HTR-8/SVneo (cell line): ENCODE data around the gene PIP4P1.

Source experiments
- DNase-seq: peaks from one replicate; pipeline ENCODE4 v3.0.0; 2011; ENCODE audit warnings: low spot score, mixed read lengths; ENCODE audit not compliant: insufficient read length
- FAIRE-seq: peaks from 2 replicates; lab custom pipeline; 2011; peaks lifted over from hg19 to GRCh38; lab: Jason Lieb, UNC

PIP4P1 gene

DNA sequence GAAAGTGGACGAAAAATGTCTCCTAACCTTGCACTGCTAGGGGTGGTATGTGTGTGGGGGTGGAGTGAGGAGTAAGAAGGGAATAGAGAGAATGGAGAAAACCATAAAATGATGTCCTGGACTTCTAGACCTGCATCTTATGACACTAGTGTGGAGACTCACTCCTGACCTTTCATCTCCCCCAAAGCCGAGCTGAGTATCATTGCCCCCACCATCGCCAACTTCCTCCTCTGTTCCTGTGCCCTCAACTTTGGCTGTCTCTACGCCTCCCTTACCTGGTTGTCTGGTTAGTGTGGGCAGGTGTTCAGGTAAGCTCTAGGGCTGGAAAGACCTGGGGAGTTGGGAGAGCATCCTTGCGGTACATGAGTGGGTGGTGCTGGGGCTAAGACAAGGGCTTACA, 20.8 kb downstream of the PIP4P1 start:
- no peak for DNase-seq
- FAIRE-seq = no peak

DNA sequence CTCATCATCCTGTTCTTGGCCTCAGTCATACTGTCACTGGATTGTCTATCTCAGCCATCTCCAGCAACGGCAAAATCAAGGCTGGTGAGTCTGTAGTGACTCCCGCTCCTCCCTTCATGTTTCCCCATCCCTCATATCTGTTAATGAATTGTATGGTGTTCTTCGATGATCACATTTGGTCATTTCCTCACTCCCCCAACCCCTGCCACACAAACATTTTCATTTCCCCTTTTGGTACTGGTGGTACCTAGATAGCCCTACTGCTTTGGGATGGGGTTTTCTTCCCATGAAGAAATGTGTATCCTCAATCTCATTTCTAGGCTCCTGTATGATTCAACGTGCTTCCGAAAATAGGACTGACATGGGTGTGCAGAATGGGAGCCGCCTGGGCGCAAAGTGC, 22.6 kb downstream of the PIP4P1 start:
- DNase-seq (no peak), FAIRE-seq (no peak)

DNA sequence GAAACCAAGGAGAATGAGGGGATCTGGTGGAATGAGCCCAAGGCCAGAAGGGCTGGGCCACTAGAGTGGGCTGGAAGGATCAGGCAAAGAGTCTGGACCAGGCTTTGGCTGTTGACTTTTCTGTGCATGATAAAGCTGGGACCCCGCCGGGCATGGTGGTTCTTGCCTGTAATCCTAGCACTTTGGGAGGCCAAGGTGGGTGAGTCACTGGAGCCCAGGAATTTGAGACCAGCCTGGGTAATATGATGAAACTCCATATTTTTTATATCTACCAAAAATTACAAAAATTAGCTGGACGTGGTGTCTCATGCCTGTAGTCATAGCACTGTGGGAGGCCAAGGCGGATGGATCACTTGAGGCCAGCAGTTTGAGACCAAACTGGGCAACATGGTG, 24.9 kb downstream of the PIP4P1 start:
- DNase-seq = no peak
- FAIRE-seq = no peak

DNA sequence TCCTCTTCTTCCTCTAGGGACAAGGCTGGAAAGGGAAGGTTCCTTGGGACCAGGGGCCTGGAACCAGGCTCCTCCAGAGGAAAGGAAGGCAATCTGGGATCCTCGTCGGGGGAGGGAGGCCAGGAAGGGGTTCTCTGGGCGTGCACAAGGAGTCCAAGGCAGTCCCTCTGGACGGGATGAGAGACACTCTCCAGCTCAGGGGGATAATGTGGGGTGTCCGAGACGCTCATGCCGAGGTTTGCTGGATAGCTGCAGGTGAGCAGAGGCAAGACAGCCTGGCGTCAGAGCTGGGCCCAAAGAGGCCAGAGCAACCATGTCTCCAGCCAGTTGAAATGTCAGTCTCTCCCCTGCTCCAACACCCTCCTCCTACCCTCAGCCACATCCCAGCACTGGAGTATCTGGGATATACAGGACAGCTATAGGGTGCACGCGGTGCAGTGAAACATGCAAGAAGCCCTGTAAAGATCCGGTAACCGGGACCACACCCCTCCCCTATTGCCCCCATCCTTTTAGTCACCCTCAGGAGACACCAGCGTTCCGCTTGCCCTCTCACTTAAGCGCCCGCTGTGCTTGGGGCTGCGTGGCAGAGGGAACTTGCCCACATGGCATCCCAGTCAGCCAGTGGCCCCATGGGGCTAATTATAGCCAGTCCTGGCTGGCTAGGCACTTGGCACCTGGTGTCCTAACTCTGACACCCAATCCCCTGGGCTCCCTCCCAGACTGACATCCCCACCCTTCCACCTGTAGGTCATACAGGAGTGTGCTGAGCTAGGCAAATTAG, 25.5 kb downstream of the PIP4P1 start, which contains the start of gene KLHL33:
Gene KLHL33, minus strand, starts transcription at position 585 of the 781 bp plus-strand sequence. Its CDS starts 355 bp downstream, at position 230.
- no peak for FAIRE-seq

DNA sequence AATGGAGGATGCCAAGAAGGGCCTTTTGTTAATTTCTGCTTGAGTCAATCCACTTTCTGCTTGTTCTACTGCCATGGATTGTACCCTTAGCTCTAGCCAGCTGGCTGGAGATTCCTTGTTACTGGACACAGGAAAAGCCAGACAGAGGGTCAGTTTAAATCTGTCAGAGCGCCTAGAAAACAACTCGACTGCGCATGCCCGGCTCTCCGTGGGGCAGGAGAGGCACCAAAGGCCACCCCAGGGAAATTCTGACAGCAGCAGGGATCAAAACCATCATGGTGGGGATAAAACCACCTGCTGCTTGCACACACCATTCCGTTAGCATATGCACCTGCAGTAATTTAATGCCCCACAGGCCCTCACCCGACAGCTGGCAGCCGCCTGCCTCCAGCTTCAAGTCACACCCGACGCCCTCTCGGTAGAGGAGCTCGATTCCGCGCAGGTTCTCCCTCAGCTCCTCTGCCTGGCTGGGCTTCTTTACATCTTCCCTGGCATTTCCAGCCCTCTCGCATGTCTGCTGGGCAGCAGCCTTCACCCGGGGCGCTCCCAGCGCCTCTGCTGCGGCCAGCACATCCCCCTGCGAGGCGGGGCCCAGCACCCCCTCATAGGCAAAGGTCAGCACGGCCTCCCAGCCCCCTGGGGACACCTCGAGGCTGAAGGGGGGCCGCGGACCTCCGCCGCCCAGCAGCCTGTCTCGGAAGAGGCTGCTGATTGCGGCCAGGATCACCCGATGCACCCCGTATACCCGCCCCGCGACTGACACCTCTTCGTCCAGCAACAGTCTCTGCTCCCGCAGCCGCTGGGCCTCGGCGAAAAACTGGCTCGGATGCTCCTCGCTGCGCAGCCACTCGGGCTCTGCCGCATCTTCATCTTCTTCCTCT, 26.3 kb downstream of the PIP4P1 start:
- no peak for DNase-seq
- no peak for FAIRE-seq

More for the DNA sequence above, 25.5 kb downstream of the PIP4P1 start, which contains the start of gene KLHL33:
- DNase-seq = no peak

DNA sequence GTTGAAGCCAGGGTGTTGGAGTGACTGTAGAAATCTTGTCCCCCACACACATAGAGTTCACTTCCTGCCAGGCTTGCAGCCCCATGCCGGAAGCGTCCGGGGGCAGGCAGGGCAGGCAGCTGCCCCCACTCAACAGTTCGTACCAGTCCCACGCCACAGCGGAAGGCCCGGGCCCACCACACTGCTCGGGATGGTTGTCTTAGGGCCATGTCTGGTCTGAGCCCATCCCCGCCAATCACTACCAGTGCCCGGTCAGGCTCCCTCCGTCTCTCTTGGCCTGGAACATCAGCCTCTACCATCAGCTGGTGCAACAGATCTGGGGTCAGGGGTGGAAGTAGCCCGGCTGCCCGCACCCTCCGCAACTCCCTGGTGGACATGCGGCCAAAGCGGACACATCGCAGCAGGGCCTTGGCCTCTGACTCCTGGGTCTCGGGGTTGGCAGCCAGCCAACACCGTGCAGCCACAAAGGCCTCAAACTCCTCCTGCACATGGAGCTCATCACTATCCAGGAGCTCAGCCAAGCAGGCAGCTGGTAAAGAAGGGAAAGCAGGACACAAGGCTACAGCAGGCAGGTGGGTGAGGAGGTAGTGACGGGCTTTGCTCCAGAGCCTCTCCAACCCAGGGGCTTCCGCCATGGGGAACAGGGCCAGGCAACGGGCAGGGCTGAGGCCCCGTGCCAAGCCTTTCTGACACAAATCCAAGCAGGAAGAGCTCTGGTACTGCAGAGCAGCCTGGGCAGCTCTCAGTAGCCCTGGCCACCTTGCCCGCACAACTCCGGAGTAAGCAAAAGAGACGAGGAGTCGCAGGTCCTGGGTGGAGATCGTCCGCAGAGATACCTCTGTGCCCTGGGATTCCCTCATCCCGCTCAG, 31.2 kb downstream of the PIP4P1 start:
- no peak for FAIRE-seq

DNA sequence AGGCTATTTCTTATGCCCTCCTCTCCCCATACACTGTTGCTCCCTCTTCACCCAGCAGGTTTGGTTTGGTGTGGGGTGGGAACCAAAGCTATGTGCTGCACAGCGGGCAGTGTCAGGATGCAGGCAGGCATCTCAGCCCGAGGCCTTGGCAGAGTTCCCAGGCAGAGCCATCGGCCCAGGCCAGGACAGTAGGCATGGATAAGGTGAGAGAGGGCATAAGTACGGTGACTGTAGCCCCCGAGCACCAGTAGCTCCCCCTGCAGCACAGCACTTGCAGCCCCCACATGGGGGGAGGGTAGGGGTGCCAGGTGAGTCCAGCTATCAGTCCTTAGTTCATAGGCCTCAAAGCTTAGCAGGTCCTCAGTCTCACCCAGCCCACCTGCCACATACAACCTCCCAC, 32.4 kb downstream of the PIP4P1 start:
- DNase-seq = no peak
- no peak for FAIRE-seq

More for the DNA sequence above, 31.2 kb downstream of the PIP4P1 start:
- DNase-seq = no peak

DNA sequence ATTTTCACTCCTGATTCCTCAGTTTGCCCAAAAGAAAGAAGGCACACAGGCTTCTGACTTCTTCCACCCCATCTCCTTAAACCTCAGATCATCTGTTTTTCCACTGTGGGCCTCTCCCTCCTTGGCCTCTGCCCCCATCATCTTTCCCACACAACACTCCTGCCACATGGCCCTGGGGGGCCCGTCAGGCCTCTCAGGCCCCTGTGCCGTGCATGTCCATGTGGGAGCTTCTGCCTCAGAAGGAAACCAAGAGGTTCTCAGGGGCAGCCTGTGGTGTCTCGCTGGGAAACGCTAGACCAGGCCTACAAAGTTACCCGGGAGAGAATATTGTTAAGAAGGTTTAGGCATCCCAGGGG, 33.2 kb downstream of the PIP4P1 start:
- DNase-seq (no peak), FAIRE-seq (no peak)

DNA sequence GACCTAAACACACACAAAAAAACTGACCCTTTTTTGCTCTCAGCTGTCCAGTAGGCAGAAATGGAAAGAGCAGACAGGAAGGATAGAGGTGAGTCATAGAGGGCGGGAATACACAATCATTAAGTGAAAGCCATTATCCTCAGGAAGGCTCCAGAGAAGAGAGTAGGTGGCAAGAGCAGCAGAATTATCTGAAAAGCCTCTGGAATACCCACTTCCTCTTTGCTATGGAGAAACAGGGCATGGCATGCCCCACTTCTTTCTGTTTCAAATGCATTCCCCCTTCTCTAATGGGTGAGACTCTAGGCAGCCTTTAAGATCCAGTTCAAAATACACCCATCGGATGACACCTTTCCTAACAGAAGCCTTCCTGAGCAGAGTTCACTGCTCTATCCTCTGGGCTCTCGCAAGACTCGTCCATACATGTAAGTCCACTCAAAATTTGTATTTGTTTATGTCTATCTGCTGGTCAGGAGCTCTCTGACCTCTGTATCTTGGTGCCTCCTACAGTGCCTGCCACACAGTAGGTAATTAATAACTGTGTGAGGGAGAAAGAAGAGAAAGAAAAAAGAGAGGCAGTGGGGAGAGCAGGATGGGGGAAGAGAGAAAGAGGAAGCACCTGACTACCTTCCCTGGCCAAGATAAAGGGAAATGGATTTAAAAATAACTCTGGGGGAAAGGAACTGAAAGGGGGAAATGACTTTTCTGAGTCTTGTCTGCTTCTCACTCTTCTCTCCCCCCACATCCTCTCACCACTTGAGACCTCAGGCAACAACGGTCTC, 33.8 kb downstream of the PIP4P1 start:
- DNase-seq (peak; percentile 57), FAIRE-seq (no peak)

DNA sequence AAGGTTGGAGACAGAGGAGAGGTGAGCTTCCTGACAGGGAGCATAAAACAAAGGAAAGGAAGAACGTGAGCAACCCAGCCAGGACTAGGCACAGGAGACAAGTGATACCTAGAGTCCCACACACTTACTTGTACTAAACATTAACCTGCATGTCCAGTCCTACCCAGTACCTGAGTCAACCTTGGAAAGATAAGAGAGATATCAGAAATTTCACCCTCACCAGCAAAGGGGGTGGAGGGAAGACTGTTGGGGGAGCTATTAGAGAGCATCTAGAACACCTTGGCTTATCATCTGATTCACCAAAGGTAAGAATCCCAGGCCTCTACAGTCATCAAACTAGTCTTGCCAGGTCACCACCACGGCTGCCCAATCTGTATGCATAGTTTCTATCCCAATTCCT, 36.4 kb downstream of the PIP4P1 start:
- no peak for DNase-seq
- no peak for FAIRE-seq

DNA sequence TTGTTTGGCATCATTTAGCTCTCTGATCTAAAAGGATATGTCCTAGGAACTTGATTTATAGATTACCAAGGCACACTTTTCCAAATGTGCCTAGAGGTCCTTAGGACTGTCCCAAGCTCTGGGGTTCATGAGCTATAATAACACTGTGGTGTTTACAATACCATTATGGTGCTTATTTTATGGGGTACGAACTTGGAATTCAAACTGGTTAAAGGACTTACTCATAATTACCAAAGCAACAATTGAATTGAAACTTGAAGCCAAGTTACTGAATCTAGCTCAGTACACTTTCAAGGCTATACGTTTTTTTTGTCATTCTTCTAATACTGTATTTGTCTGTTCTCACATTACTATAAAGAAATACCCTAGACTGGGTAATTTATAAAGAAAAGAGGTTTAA, 38.3 kb downstream of the PIP4P1 start:
- FAIRE-seq (no peak), DNase-seq (no peak)

DNA sequence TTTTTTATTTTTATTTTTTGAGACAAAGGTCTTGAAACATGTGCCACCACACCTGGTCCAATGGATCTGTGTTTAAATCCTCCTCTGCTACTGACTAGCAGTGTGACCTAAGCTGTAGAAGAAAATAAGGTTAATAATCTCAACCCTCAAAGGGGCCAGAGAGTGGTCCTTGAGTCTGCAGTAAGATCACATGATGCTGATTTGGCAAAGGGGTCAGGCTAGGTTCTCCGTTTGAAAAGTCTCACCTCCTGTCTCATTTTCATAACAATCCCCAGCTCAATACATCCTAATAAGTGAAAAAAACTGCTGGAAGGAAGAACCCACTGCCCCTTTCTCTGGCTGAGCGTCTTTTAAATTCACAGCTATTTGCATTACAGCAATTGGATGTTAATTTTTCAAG, 40.0 kb downstream of the PIP4P1 start:
- no peak for FAIRE-seq
- no peak for DNase-seq

DNA sequence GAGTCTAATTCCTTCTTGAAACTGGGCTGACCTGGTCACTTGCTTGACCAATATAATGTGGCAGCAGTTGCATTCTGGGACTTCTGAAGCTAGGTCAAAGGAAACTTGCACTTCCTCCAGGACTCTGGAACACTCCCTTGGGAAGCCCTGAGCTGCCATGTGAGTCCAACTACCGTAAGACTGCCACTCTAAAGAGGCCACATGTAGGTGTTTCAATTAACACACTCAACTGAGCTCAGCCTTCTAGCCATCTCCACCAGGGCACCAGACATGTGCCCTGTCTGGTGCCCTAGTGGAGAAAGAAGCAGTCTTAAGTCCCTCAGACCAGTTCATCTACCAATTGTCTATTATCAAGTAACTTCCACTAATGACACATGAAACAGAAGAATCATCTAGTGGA, 41.8 kb downstream of the PIP4P1 start:
- FAIRE-seq = no peak
- no peak for DNase-seq

DNA sequence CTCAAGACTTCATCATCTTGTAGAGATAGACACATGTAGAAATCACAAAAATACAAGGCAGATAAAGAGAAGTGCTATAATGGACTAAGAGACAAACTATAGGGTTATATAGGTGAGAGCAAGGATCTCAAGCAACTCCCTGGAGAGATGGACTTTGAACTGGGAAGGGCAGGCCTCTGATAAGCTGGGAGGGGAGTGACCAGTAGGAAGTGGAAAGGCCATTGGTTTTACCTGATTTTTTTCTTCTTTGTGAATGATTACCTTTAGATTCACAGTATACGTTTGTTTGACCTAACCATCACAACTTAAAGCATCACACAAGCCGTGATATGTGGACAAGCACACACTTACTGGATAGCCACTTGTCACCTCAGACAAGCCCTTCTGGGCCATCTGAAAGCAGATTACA, 42.7 kb downstream of the PIP4P1 start:
- FAIRE-seq (no peak), DNase-seq (no peak)

DNA sequence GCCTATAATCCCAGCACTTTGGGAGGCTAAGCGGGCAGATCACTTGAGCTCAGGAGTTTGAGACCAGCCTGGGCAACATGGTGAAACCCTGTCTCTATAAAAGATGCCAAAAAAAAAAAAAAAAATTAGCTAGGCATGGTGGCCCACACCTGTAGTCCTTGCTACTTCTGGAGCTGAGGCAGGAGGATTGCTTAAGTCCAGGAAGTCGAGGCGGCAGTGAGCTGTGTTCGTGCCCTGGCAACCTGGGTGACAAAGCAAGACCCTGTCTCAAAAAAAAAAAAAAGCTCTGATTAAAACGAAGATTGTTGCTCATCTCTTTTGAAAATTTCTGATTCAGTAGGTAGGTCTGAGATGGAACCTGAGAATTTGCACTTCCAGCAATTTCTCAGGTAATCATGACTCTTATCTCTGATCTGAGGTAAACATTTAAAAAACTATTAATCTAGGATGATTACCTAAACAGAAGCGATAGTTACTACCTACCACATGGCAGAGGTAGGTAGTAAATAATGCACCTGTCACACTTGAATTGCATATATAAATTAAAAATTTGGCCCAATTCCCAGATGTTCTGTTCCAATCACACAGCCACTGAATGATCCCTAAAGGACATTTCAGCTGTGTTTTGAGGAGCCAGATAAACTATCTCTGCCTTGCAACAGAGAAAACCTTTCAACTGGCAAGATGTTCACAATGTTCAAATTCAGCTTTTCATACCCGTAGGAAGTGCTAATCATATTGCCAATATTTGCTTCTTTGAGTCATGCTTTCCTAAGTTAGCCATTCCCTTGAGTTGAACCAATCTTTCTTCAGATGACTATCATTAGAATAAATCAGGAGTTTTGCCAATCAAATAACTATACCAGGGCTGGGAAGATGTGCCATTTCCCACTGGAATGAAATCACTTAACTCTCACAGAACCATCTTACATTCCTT, 43.7 kb downstream of the PIP4P1 start:
- DNase-seq = no peak
- FAIRE-seq = no peak

DNA sequence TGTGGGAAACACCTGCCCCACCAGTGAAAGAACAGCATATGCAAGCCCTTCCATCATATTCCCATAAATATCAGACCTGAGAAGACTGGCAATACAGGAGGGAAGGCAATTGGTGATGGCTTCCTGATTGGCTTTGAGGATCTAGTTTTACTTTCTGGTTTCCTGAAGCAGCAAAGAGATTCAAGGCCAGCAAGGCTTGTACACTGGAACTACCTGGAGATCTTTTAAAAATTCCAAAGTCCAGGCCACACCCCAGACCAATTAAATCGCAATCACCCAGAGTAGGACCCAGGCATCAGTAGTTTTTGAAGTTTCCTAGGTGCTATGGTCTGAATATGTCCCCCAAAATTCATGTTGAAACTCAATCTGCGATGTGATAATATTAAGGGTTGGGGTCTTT, 45.0 kb downstream of the PIP4P1 start:
- DNase-seq = no peak
- no peak for FAIRE-seq

DNA sequence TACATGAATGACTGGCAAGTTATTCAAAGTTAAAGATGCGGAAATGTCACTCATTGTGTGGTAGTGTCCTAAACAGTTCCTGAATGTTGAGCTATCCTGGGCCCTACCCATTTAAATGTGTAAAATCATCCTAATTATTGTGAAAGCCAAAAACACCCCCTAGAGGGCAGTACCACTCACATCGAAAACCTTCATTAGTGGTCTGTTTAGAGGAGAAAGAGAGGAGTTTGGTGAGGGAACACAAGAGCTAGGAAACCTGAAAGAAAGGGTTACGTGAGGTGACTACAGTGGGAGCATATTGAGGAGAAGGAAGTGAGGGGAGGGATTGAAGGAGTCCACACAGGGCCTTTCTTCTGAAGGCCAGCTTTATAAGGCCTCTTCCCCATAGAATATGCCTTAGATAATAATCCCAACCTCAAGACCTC, 45.4 kb downstream of the PIP4P1 start:
- DNase-seq (peak; percentile 48), FAIRE-seq (no peak)

DNA sequence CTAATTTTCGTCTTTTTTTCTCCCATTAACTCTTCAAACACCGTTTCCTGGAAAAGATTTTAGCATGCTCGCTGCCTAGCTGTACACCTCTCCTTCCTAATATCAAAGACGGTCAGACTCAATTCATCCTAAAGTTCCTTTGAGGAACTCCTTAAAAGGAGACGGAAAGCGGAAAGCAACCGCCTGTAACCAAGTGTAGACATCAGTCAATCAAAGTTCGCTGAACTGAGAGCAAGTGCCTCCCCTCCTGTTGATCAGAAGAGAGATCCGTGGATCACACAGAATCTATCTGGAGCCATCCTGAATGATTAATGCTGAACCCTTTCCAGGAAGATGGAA, 47.5 kb downstream of the PIP4P1 start:
- DNase-seq (no peak), FAIRE-seq (no peak)
